EH (cell line): ENCODE results near the gene MYOT.
"Not testable (repeated sequence)": the region's sequence is repeated elsewhere in the genome, so short reads cannot be mapped to it uniquely, and the experiment has no call there.

Source experiments
- DNase-seq: peaks from one replicate; pipeline ENCODE4 v3.0.0-alpha.2; 2015; ENCODE audit warnings: low read depth

MYOT gene, protein sequence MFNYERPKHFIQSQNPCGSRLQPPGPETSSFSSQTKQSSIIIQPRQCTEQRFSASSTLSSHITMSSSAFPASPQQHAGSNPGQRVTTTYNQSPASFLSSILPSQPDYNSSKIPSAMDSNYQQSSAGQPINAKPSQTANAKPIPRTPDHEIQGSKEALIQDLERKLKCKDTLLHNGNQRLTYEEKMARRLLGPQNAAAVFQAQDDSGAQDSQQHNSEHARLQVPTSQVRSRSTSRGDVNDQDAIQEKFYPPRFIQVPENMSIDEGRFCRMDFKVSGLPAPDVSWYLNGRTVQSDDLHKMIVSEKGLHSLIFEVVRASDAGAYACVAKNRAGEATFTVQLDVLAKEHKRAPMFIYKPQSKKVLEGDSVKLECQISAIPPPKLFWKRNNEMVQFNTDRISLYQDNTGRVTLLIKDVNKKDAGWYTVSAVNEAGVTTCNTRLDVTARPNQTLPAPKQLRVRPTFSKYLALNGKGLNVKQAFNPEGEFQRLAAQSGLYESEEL

DNA sequence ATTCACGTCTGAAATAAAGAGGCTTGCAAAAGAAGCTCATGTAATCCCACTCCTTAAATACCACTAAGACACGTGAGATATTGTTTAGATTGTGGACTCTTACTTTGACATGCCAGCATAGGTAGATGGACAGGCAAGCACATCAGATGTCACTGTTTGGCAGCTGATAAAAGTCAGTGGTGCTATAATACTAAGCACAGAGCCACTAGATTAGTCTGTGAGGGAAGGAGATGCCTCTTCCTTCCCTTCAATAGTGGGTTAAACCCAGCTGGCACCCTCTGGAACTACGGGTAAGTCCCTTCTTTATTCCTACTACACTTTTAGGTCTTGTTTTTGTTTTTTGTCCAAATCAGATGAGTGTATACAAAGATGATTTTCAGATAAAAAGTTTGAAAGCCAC, at the start of gene MYOT:
TSS of gene MYOT (plus strand) at position 197 of the 400 bp plus-strand sequence. CDS start 2,792 bp downstream, outside the sequence.
- no peak for DNase-seq

DNA sequence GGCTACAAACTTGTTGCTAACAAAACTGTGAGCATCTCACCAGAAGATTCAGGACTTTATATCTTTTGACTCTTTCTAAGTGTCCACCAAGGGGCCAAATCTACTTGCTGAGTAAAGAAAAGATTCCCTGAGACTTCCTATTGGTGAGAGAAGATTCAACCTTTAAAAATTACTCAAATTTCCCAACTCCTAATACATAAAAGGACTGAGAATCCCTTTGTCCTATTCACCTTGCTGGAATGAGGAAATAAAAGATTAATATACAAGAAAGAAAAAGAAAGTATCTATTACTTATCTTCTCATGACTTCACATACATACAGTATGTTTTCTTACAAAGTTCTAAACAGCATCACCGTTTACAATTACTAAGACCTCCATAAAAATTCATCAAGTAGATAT, 47.9 kb upstream of the MYOT start:
- no peak for DNase-seq

DNA sequence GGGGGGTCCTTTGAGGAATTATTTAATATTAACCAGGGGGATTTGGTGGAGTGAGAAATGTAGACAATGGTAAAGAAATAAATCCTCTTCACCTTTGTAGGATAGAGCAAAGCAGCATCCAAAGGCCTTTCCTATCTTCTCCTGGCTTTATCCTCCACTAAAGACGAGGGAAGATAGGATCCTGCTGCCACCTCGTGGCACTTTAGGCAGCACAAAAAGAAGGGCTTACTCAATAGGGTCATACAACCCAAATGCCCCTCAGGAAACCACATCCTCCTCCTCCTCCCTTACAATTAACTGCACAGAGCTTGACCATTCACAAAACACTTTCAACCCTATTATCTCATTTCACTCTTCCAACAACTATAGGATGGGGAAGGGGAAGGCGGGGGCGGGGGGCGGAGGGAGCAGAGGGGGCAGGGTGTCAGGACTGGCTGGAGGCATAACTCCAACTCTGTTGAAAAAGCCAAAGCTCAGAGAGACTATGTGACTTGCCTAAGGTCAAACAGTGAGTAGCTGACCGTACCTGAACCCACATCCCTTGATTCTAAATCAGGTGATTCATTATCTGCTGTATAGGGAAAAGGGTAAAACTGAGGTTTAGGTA, 45.4 kb upstream of the MYOT start:
- DNase-seq: peak; percentile 55

DNA sequence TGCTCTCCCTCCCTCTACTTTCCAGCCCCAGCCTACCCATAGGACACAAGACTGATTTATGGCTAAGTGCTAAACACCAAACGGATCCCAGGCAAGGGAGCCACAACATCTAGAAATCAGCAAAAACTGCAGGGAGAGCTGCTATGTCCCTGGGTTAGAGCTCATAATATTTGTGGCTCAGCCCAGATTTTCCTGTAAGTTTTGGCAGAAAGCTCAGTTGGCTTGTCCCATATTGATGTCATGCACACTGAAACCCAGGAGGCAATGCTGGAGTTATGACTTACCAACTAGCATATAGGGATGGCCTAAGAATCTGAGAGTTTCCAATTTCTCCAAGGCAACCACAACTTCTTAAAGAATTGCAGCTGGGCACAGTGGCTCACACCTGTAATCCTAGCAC, 44.7 kb upstream of the MYOT start:
- no peak for DNase-seq

DNA sequence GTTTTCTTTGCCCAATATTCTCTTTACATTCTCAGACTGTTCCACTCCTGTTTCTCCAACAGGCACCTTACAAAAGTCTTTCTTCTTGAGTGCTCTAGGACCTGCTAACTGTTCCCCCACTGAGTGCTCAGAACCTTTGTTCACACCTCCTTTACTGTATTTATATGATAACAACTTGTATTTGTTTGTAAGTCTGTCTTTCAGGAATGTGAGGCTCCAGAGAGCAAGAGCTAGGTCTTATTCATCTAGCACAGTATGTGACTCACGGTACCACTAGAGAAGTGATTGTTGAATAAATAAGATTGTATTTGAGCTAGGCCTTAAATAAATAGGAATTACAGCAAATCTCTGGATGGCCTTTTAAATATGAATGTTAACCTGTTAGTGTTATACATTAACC, 42.5 kb upstream of the MYOT start:
- no peak for DNase-seq

DNA sequence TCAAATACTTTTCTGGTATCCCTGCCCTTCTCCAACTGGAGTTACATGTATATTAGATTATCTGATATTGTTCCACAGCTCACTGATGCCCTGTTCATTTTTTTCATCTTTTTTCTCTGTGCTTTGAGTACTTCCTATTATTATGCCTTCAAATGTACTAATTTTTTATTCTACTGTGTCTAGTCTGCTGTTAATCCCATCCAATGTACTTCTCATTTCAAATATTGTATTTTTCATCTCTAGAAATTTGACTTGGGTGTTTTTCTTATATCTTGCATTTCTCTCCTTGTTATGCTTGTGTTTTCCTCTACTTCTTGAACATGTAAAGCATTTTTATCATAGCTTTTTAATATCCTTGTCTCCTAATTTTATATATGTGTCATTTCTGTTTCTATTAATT, 41.6 kb upstream of the MYOT start:
- DNase-seq: no peak

DNA sequence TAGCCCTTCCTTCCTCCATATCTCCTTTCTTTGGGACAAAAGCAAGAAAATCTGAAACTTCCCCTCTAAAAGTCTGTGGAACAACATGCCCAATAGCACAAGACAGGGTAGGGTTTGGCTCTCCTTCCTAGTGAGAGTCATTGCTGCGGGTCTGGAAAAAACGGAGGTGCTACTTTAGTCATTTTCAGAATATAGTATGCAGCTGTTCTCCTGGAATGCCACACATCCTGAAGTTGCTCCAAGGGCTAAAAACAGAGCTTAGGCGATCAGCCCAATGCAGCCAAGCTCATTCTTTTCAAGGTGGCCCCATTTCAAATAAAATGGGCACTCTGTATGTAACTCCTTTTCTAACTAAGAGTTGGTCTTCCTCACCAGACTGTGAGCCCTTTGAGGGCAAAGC, 39.5 kb upstream of the MYOT start:
- DNase-seq: no peak

DNA sequence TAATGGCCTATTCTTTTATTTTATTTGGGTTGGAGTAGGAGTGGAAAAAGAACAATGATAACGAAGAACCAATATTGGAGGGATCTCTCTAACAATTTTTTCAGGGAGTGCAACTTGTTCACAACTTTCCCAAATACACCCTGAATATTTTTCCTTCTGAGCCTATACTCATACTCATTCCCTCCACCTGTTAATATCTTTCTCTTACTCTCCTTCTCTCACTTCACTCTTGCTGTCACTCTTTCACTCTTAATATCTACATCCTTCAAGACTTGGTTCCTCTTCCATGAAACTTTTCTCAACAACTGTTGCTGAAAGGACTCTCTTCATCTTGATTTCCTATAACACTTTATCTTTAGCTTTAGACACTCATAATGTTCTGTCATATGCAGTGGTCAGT, 39.0 kb upstream of the MYOT start:
- no peak for DNase-seq

DNA sequence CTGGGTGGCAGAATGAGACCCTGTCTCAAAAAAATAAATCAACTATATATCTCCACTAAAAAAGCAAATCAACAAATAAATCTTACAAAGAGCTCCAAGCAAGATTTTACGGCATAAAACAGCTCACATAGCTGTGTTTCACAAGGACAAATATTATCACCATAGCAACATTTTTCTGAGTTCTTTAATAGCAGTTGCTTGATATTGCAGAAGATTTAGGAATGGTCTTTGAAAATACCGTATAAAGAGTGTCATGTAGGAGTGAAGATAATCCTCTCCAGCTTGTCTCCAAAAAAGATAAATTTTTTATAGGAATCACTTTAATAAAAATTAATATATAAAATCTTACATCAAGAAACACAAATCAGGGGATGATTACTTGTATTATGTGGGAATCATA, 36.6 kb upstream of the MYOT start:
- DNase-seq: no peak

DNA sequence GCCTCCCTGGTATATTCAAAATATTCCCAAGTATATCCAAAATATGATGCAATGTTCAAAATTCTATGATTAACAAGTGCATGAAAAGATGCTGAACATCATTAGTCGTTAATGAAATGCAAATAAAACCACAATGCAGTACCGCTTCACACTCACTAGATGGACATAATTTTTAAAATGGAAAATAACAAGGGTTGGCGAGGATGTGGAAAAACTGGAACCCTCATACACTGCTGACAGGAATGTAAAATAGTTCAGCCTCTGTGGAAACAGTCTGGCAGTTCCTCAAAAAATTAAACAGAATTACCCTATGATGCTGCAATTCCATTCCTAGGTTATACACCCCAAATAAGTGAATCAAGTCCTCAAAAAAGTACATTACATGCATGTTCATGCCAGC, 36.1 kb upstream of the MYOT start:
- no peak for DNase-seq

DNA sequence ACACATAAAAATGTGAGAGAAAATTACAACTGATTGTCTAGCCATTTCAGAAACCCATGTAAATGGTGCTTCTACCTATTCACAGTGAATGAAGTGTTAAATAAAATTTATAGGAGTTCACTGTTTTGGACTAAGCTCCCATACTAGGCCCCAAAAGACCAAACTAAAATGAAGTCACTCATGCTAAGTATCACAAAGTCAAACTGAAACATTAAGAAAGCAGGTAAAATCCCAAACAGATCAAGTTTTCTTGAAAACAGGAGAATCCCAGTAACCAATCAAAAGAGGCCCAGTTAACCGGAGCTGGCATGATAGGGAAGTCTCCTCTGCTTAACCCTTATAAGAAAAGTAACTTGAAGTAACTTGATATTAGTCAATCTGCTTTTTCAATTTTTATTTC, 35.2 kb upstream of the MYOT start:
- no peak for DNase-seq

DNA sequence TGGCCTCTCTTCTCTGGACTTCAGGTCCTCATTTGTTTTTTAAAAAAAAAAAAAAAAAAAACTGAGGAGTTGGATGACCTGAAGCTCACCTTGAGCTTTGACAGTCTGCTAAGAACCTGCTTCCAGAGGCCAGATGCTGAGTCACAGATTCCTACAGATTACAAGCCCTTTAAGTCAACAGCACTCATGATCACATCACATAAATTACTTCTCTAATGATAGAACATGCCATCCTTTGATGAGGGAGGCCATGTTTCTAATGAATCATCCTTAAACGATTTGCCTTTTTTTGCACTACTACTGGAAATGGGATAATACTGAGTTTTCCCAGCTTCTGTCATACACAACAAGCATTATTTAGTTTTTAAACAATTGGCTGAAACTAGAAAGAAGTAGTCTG, 34.2 kb upstream of the MYOT start:
- peak; percentile 88 for DNase-seq

DNA sequence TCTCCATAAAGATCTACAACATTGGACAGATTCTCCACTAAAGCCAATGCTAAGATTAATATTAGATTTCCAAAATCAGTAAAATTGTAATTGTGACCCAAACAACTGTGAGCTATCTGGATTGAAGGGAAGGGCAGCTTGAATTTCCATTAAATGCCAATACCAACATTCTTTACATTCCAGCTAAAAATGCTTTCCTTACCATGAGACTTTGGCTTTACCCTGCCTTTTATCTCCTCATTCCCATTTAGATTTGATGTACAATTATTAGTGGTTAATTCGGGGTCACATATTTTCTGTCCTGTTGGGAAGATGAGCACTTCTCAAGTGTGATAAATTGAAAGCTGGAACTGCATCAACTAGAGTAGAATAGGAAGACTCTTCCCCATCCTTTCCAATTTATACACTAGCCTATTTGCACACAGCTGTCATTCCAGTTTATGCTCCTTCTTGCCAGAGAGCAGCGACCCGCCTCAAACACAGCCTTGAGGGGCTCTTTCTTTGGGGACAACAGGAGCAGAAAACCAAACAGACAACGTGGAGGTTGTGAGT, 33.1 kb upstream of the MYOT start:
- DNase-seq: peak; percentile 43

DNA sequence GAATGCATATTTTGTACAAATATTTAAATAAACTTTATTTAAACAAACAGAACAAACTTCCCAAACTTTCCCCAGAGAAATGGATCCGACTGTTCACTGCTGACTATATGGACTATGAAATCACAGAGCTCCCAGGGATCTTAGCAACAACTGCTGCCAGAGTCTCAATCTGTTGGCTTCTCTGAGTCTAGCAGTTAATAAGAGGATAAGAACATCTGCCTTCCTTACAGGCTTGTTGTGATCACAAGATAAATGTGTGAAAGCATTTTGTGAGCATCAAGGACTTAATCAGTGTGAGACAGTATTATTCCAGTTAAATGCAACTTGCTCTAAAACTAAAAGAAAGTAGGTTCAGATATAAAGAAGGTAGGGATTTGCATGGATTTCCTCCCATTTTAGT, 31.4 kb upstream of the MYOT start:
- no peak for DNase-seq

DNA sequence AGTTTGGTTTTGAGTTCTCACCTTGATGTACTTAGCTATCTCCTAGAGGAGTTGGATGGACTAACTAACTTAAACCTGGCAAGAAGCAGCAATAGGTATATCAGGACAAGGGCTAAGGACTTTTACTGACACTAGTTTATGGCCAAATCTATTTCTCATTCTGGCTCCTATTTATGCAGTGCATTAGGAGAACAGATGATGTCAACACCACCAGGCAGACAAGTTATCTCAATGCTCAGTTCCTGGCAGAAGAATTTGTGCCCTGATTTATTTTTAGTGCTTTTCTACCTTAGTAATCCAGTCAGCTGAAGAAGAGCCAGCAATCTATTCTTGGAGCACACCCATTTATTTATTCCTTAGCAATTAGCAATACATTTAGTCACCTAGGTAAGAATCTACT, 30.7 kb upstream of the MYOT start:
- peak; percentile 48 for DNase-seq

DNA sequence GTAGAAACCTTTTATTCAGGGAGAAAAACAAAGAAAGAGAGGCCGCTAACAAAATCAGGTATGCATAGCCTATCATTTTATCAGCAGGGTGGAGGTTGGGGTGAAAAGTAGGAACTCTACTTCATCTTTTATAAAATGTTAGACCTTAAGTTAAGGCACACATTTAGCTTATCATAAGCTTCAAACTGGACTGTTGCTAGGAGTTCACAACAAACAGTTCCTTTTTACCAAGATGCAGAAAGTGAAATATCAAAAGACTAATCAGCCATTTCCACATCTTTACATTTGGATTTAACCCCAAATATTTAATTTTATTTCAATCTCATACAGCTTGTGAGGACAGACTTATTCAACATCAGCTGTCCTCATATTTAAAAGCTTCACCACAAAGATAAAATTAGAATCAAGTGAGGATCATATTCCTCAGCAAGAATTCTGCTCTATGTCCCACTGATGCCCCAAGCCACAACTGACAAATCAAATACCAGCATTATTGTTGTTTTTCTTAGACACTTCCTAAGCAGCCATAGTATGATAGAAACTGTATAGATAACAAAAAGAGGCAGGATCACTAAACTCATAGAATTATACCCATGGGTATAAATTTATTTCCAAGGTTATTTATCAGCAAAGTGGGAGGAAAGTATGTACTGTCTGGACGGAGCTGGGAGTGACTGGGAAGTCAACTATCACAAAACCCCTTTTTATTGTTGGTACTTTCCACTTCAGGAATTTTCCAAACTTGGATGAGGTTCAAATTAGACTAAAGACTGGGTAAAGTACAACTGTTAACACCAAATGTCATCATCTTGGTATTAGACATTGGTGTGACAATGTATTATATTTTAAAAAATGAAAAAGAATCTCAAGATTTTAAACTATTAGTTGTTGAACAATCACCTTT, 29.9 kb upstream of the MYOT start:
- peak; percentile 28 for DNase-seq

DNA sequence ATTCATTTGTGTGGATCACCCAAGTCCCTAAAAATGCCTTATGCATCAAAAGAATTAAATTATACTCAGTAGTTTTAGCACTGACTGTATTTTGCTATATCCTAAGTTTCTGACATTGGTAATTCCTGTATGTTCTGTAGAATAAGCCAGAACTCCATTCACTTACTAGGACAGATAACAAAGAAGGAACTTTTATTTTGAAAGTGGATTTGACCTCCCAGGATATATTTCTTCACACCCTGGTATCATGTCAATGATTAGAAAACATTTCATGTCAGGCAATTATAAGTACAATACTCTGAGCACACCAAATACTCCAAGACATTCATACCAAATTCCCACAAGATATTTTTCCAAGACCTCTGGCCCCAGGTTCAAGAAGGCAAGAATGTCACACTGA, 28.7 kb upstream of the MYOT start:
- no peak for DNase-seq

DNA sequence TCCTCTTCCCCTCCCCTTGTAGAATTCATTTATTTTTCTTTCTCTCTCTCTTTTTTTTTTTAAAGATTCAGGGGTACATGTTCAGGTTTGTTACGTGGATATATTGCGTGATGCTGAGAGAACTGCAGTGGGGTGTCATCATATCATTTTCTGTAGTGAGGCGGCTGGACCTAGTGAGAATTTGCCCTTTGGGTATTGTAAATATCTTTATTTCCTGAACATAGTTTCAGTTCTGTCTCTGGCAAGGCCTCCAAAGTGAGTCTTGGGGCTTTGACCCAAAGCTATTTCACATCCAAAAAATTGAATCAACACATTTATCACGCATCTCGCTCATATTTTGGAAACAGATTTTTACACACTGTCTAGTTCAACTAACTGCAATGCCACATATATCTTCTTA, 25.4 kb upstream of the MYOT start:
- DNase-seq: no peak

DNA sequence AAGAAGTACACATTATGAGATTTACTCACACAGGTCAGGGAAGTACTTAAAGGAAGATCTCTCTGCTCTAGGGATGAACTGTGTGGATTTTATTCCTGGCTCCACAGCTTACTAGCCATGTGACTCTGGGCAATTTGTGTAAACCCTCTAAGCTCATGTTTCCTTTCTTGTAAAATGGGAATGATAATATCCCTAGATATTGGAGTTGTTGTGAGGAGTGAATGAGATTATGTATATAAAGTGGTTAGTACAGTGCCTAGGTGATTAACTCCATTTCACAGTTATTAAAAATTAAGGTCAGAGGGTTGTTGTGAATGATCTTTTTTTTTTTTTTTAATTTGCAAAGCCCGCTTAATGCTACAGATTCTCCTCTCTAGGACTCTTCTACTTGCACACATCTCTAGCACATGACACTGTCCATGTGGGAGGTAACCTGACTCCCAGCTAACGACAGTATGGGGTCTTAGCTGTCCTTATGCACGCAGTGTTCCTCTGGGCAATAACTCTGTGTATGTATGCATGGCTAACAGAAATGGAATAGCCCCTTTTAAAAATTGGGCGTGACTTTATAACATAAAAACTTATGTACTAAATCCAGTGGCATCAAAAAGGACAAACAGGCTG, 23.9 kb upstream of the MYOT start:
- DNase-seq: no peak

DNA sequence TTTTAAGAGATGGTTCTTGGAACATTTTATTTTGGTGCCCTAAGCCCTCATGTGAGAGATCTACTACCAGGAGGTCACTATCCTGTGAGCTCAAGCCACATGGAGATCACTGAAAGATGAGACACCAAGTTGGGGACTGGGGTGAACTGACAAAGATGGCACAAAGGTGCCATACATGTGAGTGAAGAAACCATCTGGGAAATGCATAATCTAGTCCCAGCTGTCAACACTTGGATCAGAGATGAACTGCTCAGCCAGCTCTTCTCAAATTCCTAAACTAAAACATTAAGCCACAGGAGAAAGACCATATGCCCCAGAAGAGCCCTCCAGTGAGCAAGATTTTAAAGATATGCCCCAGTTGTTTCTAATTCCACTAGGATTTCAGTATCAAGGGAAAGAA, 22.2 kb upstream of the MYOT start:
- DNase-seq: no peak

DNA sequence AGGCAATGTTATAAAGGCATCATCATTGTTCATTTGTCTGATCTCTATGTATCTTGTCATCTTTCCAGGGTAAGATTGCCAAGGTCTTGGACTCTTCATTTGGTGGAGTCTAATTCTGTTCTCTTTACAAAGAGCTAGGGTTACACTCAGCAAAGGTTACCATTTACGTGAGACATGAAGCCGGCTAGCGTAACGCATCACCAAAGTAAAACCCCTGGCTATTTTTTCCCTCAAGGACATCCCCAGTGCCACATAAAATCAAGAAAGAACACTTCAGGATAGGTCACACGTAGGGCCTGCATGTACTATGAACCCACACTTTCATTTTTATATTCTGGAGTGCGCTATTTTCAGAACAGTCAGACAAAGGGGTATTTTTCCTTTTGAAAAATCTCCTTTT, 20.0 kb upstream of the MYOT start:
- no peak for DNase-seq

DNA sequence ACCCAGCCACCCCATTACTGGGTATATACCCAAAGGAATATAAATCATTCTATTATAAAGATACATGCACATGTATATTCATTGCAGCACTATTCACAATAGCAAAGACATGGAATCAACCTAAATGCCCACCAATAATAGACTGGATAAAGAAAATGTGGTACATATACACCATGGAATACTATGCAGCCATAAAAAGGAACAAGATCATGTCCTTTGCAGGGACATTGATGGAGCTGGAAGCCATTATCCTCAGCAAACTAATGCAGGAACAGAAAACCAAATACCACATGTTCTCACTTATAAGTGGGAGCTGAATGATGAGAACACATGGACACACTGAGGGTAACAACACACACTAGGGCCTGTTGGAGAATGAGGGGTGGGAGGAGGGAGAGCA, 14.5 kb upstream of the MYOT start:
- DNase-seq: not testable (repeated sequence)
